HepG2 (cell line): Measurements from ENCODE around the gene SPATA32. TPM values are rescaled to one million over a fixed set of nuclear protein-coding genes. Genes with fewer than 3 reads are reported as not detected.

Experiments
- ATAC-seq: fragments of 200-7000 bp; cut with Tn5 transposase; 3 replicates; pipeline ENCODE4 v1.9.1; 2020; ENCODE audit warnings: mild to moderate bottlenecking, moderate library complexity
- BruUV-seq: library from RNA; stranded (reverse); fragments of 400-500 nt; replicated peaks from 2 replicates; lab custom pipeline; 2021; lab: Mats Ljungman, UMichigan
- CTCF ChIA-PET: fragments of 300-600 bp; formaldehyde crosslinking; extraction: SDS; loops from one replicate; lab custom pipeline; 2021; ENCODE audit warnings: low total read pairs, inconsistent platforms, low intra/inter-chr PET ratio; lab: Yijun Ruan, JAX
- POLR2A ChIA-PET: fragments of 350-600 bp; sonication (Branson Sonifier 250); formaldehyde crosslinking; loops from one replicate; lab custom pipeline; 2020; ENCODE audit warnings: antibody characterized with exemption, inconsistent platforms; lab: Yijun Ruan, JAX
- DNase-seq: peaks from one replicate; pipeline ENCODE4 v3.0.0-alpha.2; 2015; ENCODE audit warnings: low spot score
- FAIRE-seq: peaks from 3 replicates; lab custom pipeline; 2011; peaks lifted over from hg19 to GRCh38; lab: Jason Lieb, UNC
- H2AFZ ChIP-seq: one replicate; pipeline ENCODE4 v1.6.1; 2011; ENCODE audit warnings: low read length, inconsistent platforms
- H3K27ac ChIP-seq: fragments of 300-600 bp; 3 replicates; pipeline ENCODE4 v1.8.0; 2011; ENCODE audit warnings: mixed run types, mild to moderate bottlenecking, mixed read lengths, low read length, inconsistent platforms; ENCODE audit not compliant: insufficient read depth; ENCODE audit errors: extremely low read length
- H3K27me3 ChIP-seq, 2 experiments: fragments of 200-600 bp in 1 of 2; 2 replicates in 1 of 2; 3 replicates in 1 of 2; pipeline versions ENCODE4 v1.6.0 to v1.8.0; 2011; ENCODE audit warnings: low read length in 2 of 2, mild to moderate bottlenecking in 2 of 2, moderate library complexity in 2 of 2, inconsistent platforms in 1 of 2; ENCODE audit not compliant: insufficient read depth in 2 of 2, control insufficient read depth in 1 of 2
- H3K36me3 ChIP-seq, 2 experiments: fragments of 200-600 bp in 1 of 2; replicated peaks in 1 of 2; 2 replicates in 1 of 2; 3 replicates in 1 of 2; pipeline versions ENCODE4 v1.5.1 to v1.8.0; 2011; ENCODE audit warnings: low read length in 2 of 2, inconsistent platforms in 1 of 2; ENCODE audit not compliant: insufficient read depth in 2 of 2, control insufficient read depth in 1 of 2
- H3K4me1 ChIP-seq: 2 replicates; pipeline ENCODE4 v1.5.1; 2012; ENCODE audit warnings: low read length, inconsistent platforms; ENCODE audit not compliant: insufficient read depth
- H3K4me2 ChIP-seq: 2 replicates; pipeline ENCODE4 v1.6.0; 2011; ENCODE audit warnings: low read depth, low read length, inconsistent platforms
- H3K4me3 ChIP-seq, 3 experiments: fragments of 200-600 bp in 1 of 3; sonication (generic), shearing (Covaris generic) in 1 of 3; replicated peaks in 1 of 3; 2 replicates each; pipeline ENCODE4 v1.5.1; 2011 to 2016; ENCODE audit warnings: low read length in 3 of 3, inconsistent platforms in 2 of 3, low read depth in 2 of 3, mild to moderate bottlenecking in 2 of 3, control low read depth in 1 of 3, mixed read lengths in 1 of 3; ENCODE audit not compliant: insufficient read depth in 1 of 3
- H3K79me2 ChIP-seq: one replicate; pipeline ENCODE4 v1.6.1; 2011; ENCODE audit warnings: low read length, inconsistent platforms; ENCODE audit not compliant: insufficient read depth
- H3K9ac ChIP-seq: 2 replicates; pipeline ENCODE4 v1.6.0; 2011; ENCODE audit warnings: mild to moderate bottlenecking, low read depth, low read length, inconsistent platforms; ENCODE audit not compliant: insufficient read depth
- H3K9me3 ChIP-seq: 2 replicates; pipeline ENCODE4 v1.5.1; 2012; ENCODE audit warnings: mild to moderate bottlenecking, low read length
- H4K20me1 ChIP-seq: 2 replicates; pipeline ENCODE4 v1.6.0; 2011; ENCODE audit warnings: inconsistent platforms, mild to moderate bottlenecking, low read length, moderate library complexity; ENCODE audit not compliant: insufficient read depth
- AGO2 ChIP-seq: fragments of 200-400 bp; formaldehyde crosslinking; optimal IDR thresholded peaks from 2 replicates; pipeline ENCODE3; 2017; ENCODE audit warnings: mild to moderate bottlenecking, low read depth, low read length, moderate library complexity
- AHDC1 ChIP-seq: sonication (generic); formaldehyde crosslinking; IDR thresholded peaks from 2 replicates; pipeline ENCODE4 v1.5.1; 2020; ENCODE audit warnings: mild to moderate bottlenecking, missing genetic modification reagents, borderline replicate concordance
- CEBPG ChIP-seq: IDR thresholded peaks from 2 replicates; pipeline ENCODE4 v1.6.1; 2016
- GLMP ChIP-seq: sonication (generic); formaldehyde crosslinking; IDR thresholded peaks from 2 replicates; pipeline ENCODE4 v1.9.0; 2021; ENCODE audit warnings: missing genetic modification reagents, mild to moderate bottlenecking, borderline replicate concordance
- POGZ ChIP-seq: sonication (generic); formaldehyde crosslinking; IDR thresholded peaks from 2 replicates; pipeline ENCODE4 v1.4.0; 2020; ENCODE audit warnings: mild to moderate bottlenecking, missing genetic modification reagents
- TP53 ChIP-seq: sonication (generic); formaldehyde crosslinking; conservative IDR thresholded peaks from 2 replicates; pipeline ENCODE4 v1.4.0; 2020; ENCODE audit warnings: missing genetic modification reagents
- ZNF639 ChIP-seq: conservative IDR thresholded peaks from 2 replicates; pipeline ENCODE4 v1.6.1; 2018; ENCODE audit warnings: missing genetic modification reagents
- WGBS: methylation state at CpG from one replicate; pipeline ENCODE4 v1.1.6; 2017; ENCODE audit warnings: low lambda C conversion rate; 5-methylcytosine and 5-hydroxymethylcytosine counted together
- in situ Hi-C: cut with HindIII; loops from 2 replicates; pipeline ENCODE4 v1.10.0; 2017; ENCODE audit warnings: low pct_unique_long_range_greater_than_20kb; ENCODE audit not compliant: extremely low pct_ligation_motif_present
- intact Hi-C: fragments of 100-400 bp; cut with micrococcal nuclease; formaldehyde crosslinking; loops from one replicate; pipeline ENCODE4 v1.10.0; 2022; ENCODE audit not compliant: unreplicated experiment
- polyA plus RNA-seq, 8 experiments: library from polyadenylated mRNA; depleted of rRNA in 3 of 8; stranded (reverse) in 7 of 8; unstranded in 1 of 8; fragments of >200 nt; fragmentation: Illumina TruSeq in 4 of 8; extraction: Trizol in 4 of 8; gene quantifications; 2 replicates each; pipeline versions ENCODE4 v1.2.1 to v1.2.3, GENCODE V29; 2011 to 2016; ENCODE audit warnings: low read depth in 4 of 8, missing spikeins in 1 of 8, mixed read lengths in 1 of 8; ENCODE audit not compliant: insufficient read depth in 1 of 8
- total RNA-seq, 5 experiments: library from RNA; depleted of rRNA; stranded (reverse); fragments of >200 nt; fragmentation: Illumina TruSeq; extraction: Trizol; gene quantifications; 2 replicates each; pipeline ENCODE4 v1.2.3, GENCODE V29; 2016; ENCODE audit warnings: low read depth in 1 of 5

Gene SPATA32
- total and polyA plus RNA-seq, 2 of the 13 experiments (the other 11 are each of a cell fraction or from before 2014, with no cell fraction given): not detected

GRCh38 chr17:45264988-45265387, 3.1 kb upstream of the SPATA32 start (continued):
- TF ChIP-seq AHDC1 (CRISPR knock-in tag): no peak
- no peak for TF ChIP-seq TP53 (CRISPR knock-in tag)
- no peak for TF ChIP-seq POGZ

- no peaks in the 10 kb centered on the region for H3K9me3 ChIP-seq
- H3K79me2 ChIP-seq: no peaks in the 10 kb centered on the region
- TF ChIP-seq AGO2: peak; percentile 71
- TF ChIP-seq CEBPG (CRISPR knock-in tag): no peak
- no peak for TF ChIP-seq GLMP (CRISPR knock-in tag)
- TF ChIP-seq ZNF639 (CRISPR knock-in tag): no peak
- H2AFZ ChIP-seq: no peak overlapping the region
- no TSS peak for BruUV-seq
- H3K4me2 ChIP-seq: no peak overlapping the region
- no peaks in the 10 kb centered on the region for H3K27me3 ChIP-seq
- no peak overlapping the region for H3K27ac ChIP-seq
- H3K4me1 ChIP-seq: no peaks in the 10 kb centered on the region
- ChIA-PET CTCF (no interaction called here), POLR2A (no interaction called here)
- peaks cover 23 to 40% of the 10 kb centered on the region in 2 experiments; a peak in 4 of 5 replicates for H3K36me3 ChIP-seq
- no peak overlapping the region for H3K9ac ChIP-seq
- ATAC-seq: no peak
- DNase-seq: no peak
- H3K4me3 ChIP-seq: no peak overlapping the region
- intact Hi-C loops: no loop called here
- WGBS: 97% methylated on average over 6 of the region's 14 CpGs
- FAIRE-seq: no peak
- in situ Hi-C loops: no loop called here
- H4K20me1 ChIP-seq: no peaks in the 10 kb centered on the region
Observed at GRCh38 chr17:45264430-45264829, 2.5 kb upstream of the SPATA32 start.
